ENCODE results near the gene FBXO44.

Gene FBXO44

DNA sequence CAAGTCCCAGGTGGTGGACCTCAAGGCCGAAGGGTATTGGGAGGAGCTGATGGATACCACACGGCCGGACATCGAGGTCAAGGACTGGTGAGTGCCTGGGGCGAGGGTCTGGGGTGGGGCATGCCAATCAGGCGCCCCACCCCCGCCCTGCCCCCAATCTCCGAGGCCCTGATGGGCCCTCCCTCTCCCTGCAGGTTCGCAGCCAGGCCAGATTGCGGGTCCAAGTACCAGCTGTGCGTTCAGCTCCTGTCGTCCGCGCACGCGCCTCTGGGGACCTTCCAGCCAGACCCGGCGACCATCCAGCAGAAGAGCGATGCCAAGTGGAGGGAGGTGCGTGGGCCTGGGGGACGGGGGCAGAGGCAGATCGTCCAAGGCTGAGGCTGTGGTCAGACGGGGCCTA is 3.9 kb downstream of the FBXO44 start:
- Histone ChIP-seq H3K36me3 (ENCODE audit: insufficient read depth, low read length) (peaks cover 17% of the 10 kb centered on the region), H3K27me3 (ENCODE audit: insufficient read depth, low read length) (no peaks in the 10 kb centered on the region), H3K9me2 (ENCODE audit: low read depth, low read length) (no peaks in the 10 kb centered on the region), H3K4me3 (ENCODE audit: low read depth, low read length, poor library complexity, severe bottlenecking) (no peak overlapping the region), H3K9me3 (ENCODE audit: low read length) (no peaks in the 10 kb centered on the region), H3K4me2 (ENCODE audit: low read length) (no peak overlapping the region), H3F3A (ENCODE audit: insufficient read depth, low read length) (no peaks in the 10 kb centered on the region), H2AFZ (ENCODE audit: low read length) (no peak overlapping the region), H3K27ac (ENCODE audit: low read depth, low read length, poor library complexity, severe bottlenecking) (no peak overlapping the region), H3K79me2 (ENCODE audit: insufficient read depth, low read length) (no peaks in the 10 kb centered on the region), H3K9ac (ENCODE audit: low read length) (no peak overlapping the region), H4K20me1 (ENCODE audit: insufficient read depth, low read length) (no peaks in the 10 kb centered on the region), H3K4me1 (ENCODE audit: insufficient read depth, low read length, severe bottlenecking) (peaks cover 10% of the 10 kb centered on the region)
- TF ChIP-seq, protein P1, sequence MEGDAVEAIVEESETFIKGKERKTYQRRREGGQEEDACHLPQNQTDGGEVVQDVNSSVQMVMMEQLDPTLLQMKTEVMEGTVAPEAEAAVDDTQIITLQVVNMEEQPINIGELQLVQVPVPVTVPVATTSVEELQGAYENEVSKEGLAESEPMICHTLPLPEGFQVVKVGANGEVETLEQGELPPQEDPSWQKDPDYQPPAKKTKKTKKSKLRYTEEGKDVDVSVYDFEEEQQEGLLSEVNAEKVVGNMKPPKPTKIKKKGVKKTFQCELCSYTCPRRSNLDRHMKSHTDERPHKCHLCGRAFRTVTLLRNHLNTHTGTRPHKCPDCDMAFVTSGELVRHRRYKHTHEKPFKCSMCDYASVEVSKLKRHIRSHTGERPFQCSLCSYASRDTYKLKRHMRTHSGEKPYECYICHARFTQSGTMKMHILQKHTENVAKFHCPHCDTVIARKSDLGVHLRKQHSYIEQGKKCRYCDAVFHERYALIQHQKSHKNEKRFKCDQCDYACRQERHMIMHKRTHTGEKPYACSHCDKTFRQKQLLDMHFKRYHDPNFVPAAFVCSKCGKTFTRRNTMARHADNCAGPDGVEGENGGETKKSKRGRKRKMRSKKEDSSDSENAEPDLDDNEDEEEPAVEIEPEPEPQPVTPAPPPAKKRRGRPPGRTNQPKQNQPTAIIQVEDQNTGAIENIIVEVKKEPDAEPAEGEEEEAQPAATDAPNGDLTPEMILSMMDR (IDR thresholded peaks at IDR 0.05; ENCODE audit: low read length): no peak
- no peak for TF ChIP-seq EZH2 (IDR thresholded peaks at IDR 0.05; ENCODE audit: borderline replicate concordance, low read length)

DNA sequence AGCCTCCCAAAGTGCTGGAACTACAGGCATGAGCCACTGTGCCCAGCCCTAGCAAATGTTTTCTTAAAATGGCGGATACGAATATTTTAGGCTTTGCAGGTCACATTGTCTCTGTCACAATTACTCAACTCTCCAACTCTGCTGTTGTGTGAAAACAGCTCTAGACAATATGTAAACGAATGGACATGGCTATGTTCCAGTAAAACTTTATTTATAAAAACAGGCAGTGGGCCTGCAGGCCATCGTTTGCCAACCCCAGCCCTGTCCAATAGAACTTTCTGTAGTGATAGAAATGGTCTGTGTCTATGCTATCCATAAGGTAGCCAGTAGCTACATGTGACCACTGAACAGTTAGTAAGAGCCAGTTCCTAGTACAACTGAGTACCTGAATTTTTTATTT is 5.1 kb downstream of the FBXO44 start:
- TF ChIP-seq EZH2 (IDR thresholded peaks at IDR 0.05; ENCODE audit: borderline replicate concordance, low read length): no peak
- TF ChIP-seq, protein P1 (IDR thresholded peaks at IDR 0.05; ENCODE audit: low read length): no peak
- Histone ChIP-seq H4K20me1 (ENCODE audit: insufficient read depth, low read length) (no peaks in the 10 kb centered on the region), H3K4me3 (ENCODE audit: low read depth, low read length, poor library complexity, severe bottlenecking) (no peak overlapping the region), H3K79me2 (ENCODE audit: insufficient read depth, low read length) (no peaks in the 10 kb centered on the region), H3K9me3 (ENCODE audit: low read length) (no peaks in the 10 kb centered on the region), H3K9me2 (ENCODE audit: low read depth, low read length) (no peaks in the 10 kb centered on the region), H3K36me3 (ENCODE audit: insufficient read depth, low read length) (peaks cover 17% of the 10 kb centered on the region), H3K9ac (ENCODE audit: low read length) (no peak overlapping the region), H3K27ac (ENCODE audit: low read depth, low read length, poor library complexity, severe bottlenecking) (no peak overlapping the region), H3K27me3 (ENCODE audit: insufficient read depth, low read length) (no peaks in the 10 kb centered on the region), H3F3A (ENCODE audit: insufficient read depth, low read length) (no peaks in the 10 kb centered on the region), H3K4me2 (ENCODE audit: low read length) (no peak overlapping the region), H2AFZ (ENCODE audit: low read length) (no peak overlapping the region), H3K4me1 (ENCODE audit: insufficient read depth, low read length, severe bottlenecking) (peaks cover 14% of the 10 kb centered on the region)

DNA sequence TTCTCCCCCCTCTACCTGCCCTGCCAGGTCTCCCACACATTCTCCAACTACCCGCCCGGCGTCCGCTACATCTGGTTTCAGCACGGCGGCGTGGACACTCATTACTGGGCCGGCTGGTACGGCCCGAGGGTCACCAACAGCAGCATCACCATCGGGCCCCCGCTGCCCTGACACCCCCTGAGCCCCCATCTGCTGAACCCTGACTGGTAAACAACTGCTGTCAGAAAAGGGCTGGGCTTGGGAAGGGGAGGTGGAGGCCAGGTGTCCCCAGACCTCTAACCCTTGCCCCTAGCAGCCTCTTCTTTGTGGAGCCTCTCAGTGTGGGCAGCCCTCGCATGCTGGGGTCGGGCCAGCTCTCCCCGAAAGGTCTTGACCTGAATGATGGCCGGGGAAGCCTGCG is 6.4 kb downstream of the FBXO44 start:
- no peak overlapping the region for H3K4me2 ChIP-seq (ENCODE audit: low read length)
- no peaks in the 10 kb centered on the region for H3F3A ChIP-seq (ENCODE audit: insufficient read depth, low read length)
- H3K79me2 ChIP-seq (ENCODE audit: insufficient read depth, low read length): no peaks in the 10 kb centered on the region
- H3K9me2 ChIP-seq (ENCODE audit: low read depth, low read length): no peaks in the 10 kb centered on the region
- H3K27ac ChIP-seq (ENCODE audit: low read depth, low read length, poor library complexity, severe bottlenecking): no peak overlapping the region
- H2AFZ ChIP-seq (ENCODE audit: low read length): no peak overlapping the region
- H3K36me3 ChIP-seq (ENCODE audit: insufficient read depth, low read length): peaks cover 17% of the 10 kb centered on the region
- no peaks in the 10 kb centered on the region for H4K20me1 ChIP-seq (ENCODE audit: insufficient read depth, low read length)
- TF ChIP-seq, protein P1 (IDR thresholded peaks at IDR 0.05; ENCODE audit: low read length): no peak
- TF ChIP-seq EZH2 (IDR thresholded peaks at IDR 0.05; ENCODE audit: borderline replicate concordance, low read length): no peak
- H3K4me1 ChIP-seq (ENCODE audit: insufficient read depth, low read length, severe bottlenecking): peaks cover 5% of the 10 kb centered on the region
- no peak overlapping the region for H3K9ac ChIP-seq (ENCODE audit: low read length)
- H3K9me3 ChIP-seq (ENCODE audit: low read length): no peaks in the 10 kb centered on the region
- no peaks in the 10 kb centered on the region for H3K27me3 ChIP-seq (ENCODE audit: insufficient read depth, low read length)
- no peak overlapping the region for H3K4me3 ChIP-seq (ENCODE audit: low read depth, low read length, poor library complexity, severe bottlenecking)
